Liver (tissue), 9 donors: ENCODE data around the gene KIF26B. TPM values are rescaled to one million over a fixed set of nuclear protein-coding genes. Genes with fewer than 3 reads are reported as not detected.

Source experiments
- DNase-seq: peaks from one replicate; pipeline ENCODE4 v3.0.0-alpha.2; 2017; ENCODE audit warnings: low spot score
- H3K27ac ChIP-seq, 2 donors: one replicate each; pipeline ENCODE4 v1.7.0; 2013; ENCODE audit warnings: inconsistent platforms in 2 of 2, low read length in 2 of 2, control low read depth in 1 of 2, low read depth in 1 of 2, mild to moderate bottlenecking in 1 of 2
- H3K27me3 ChIP-seq, 4 donors: one replicate each; pipeline versions ENCODE4 v1.6.1 to v1.7.0; 2013; ENCODE audit warnings: low read length in 3 of 4, inconsistent platforms in 1 of 4, mild to moderate bottlenecking in 1 of 4, moderate library complexity in 1 of 4; ENCODE audit not compliant: control insufficient read depth in 4 of 4, insufficient read depth in 4 of 4
- H3K36me3 ChIP-seq, 4 donors: one replicate each; pipeline versions ENCODE4 v1.6.1 to v1.7.0; 2013; ENCODE audit warnings: low read length in 3 of 4, mild to moderate bottlenecking in 3 of 4, low read depth in 1 of 4, moderate library complexity in 1 of 4; ENCODE audit not compliant: control insufficient read depth in 4 of 4, insufficient read depth in 3 of 4
- H3K4me1 ChIP-seq, 4 donors: one replicate each; pipeline versions ENCODE4 v1.6.1 to v1.7.0; 2013; ENCODE audit warnings: low read length in 3 of 4, mild to moderate bottlenecking in 3 of 4, moderate library complexity in 1 of 4; ENCODE audit not compliant: control insufficient read depth in 4 of 4, insufficient read depth in 4 of 4
- H3K4me3 ChIP-seq, 3 donors: one replicate each; pipeline versions ENCODE4 v1.6.1 to v1.7.0; 2013; ENCODE audit warnings: low read length in 3 of 3, control low read depth in 1 of 3, low read depth in 1 of 3, mild to moderate bottlenecking in 1 of 3
- H3K9ac ChIP-seq, 2 donors: one replicate each; pipeline ENCODE4 v1.7.0; 2013; ENCODE audit warnings: low read length in 2 of 2, mild to moderate bottlenecking in 2 of 2, moderate library complexity in 2 of 2, control low read depth in 1 of 2, low read depth in 1 of 2
- H3K9me3 ChIP-seq, 4 donors: one replicate each; pipeline versions ENCODE4 v1.6.1 to v1.7.0; 2013; ENCODE audit warnings: low read length in 3 of 4; ENCODE audit not compliant: control insufficient read depth in 4 of 4
- CTCF ChIP-seq: fragments of 150-350 bp; IDR thresholded peaks from 2 replicates; pipeline ENCODE4 v1.5.1; 2017; ENCODE audit warnings: improper control_type of control experiment, low read depth, low read length; ENCODE audit not compliant: missing input control
- EGR1 ChIP-seq, 2 donors: IDR thresholded peaks; 2 replicates each; pipeline ENCODE4 v1.6.1; 2016 to 2018; ENCODE audit warnings: antibody characterized with exemption in 2 of 2, low read depth in 2 of 2
- FOXA1 ChIP-seq: IDR thresholded peaks from 2 replicates; pipeline ENCODE4 v1.6.1; 2016; ENCODE audit warnings: antibody characterized with exemption
- HNF4A ChIP-seq, 2 donors: conservative IDR thresholded peaks; 2 replicates each; pipeline ENCODE4 v1.6.1; 2016; ENCODE audit warnings: antibody characterized with exemption in 2 of 2, mild to moderate bottlenecking in 2 of 2
- HNF4G ChIP-seq: IDR thresholded peaks from 2 replicates; pipeline ENCODE4 v1.6.1; 2016; ENCODE audit warnings: antibody characterized with exemption
- JUND ChIP-seq, 2 donors: IDR thresholded peaks; 2 replicates each; pipeline ENCODE4 v1.6.1; 2016; ENCODE audit warnings: antibody characterized with exemption in 2 of 2
- MAX ChIP-seq: IDR thresholded peaks from 2 replicates; pipeline ENCODE4 v1.6.1; 2016; ENCODE audit warnings: antibody characterized with exemption
- NR2F2 ChIP-seq: IDR thresholded peaks from 2 replicates; pipeline ENCODE4 v1.6.1; 2016; ENCODE audit warnings: antibody characterized with exemption
- RAD21 ChIP-seq, 2 donors: IDR thresholded peaks; 2 replicates each; pipeline ENCODE4 v1.6.1; 2016; ENCODE audit warnings: antibody characterized with exemption in 2 of 2, mild to moderate bottlenecking in 2 of 2
- REST ChIP-seq: IDR thresholded peaks from 2 replicates; pipeline ENCODE4 v1.6.1; 2016; ENCODE audit warnings: antibody characterized with exemption, mild to moderate bottlenecking
- RXRA ChIP-seq, 2 donors: IDR thresholded peaks; 2 replicates each; pipeline ENCODE4 v1.6.1; 2017 to 2018; ENCODE audit warnings: antibody characterized with exemption in 2 of 2, mild to moderate bottlenecking in 1 of 2
- SP1 ChIP-seq: IDR thresholded peaks from 2 replicates; pipeline ENCODE4 v1.6.1; 2018; ENCODE audit warnings: antibody characterized with exemption, mild to moderate bottlenecking
- TAF1 ChIP-seq: conservative IDR thresholded peaks from 2 replicates; pipeline ENCODE4 v1.6.1; 2016; ENCODE audit warnings: antibody characterized with exemption, mild to moderate bottlenecking
- YY1 ChIP-seq: IDR thresholded peaks from 2 replicates; pipeline ENCODE4 v1.6.1; 2016; ENCODE audit warnings: antibody characterized with exemption, mild to moderate bottlenecking
- WGBS: extraction: QIAGEN DNeasy Blood & Tissue Kit; methylation state at CpG from one replicate; pipeline ENCODE4 v1.1.7; 2013; 5-methylcytosine and 5-hydroxymethylcytosine counted together
- polyA plus RNA-seq, 2 donors: library from polyadenylated mRNA; stranded (reverse) in 1 of 2; unstranded in 1 of 2; fragments of 200-250 nt in 1 of 2; fragments of >200 nt in 1 of 2; fragmentation: Nextera tagmentation in 1 of 2; extraction: Ambion mirVana in 1 of 2; gene quantifications; one replicate each; pipeline versions ENCODE4 v1.2.1 to v1.2.3, GENCODE V29; 2013 to 2015
- total RNA-seq, 2 donors: library from RNA; depleted of rRNA; stranded (reverse); fragments of >200 nt; gene quantifications; one replicate each; pipeline ENCODE4 v1.2.3, GENCODE V29; 2014
- donor health status: healthy.
- donor health status: healthy.
- donor health status: healthy.
- donor health status: healthy.
- donor health status: healthy.

Gene KIF26B
- total and polyA plus RNA-seq, 4 donors, result 0.10 to 1.7 (median 0.34) TPM

DNA sequence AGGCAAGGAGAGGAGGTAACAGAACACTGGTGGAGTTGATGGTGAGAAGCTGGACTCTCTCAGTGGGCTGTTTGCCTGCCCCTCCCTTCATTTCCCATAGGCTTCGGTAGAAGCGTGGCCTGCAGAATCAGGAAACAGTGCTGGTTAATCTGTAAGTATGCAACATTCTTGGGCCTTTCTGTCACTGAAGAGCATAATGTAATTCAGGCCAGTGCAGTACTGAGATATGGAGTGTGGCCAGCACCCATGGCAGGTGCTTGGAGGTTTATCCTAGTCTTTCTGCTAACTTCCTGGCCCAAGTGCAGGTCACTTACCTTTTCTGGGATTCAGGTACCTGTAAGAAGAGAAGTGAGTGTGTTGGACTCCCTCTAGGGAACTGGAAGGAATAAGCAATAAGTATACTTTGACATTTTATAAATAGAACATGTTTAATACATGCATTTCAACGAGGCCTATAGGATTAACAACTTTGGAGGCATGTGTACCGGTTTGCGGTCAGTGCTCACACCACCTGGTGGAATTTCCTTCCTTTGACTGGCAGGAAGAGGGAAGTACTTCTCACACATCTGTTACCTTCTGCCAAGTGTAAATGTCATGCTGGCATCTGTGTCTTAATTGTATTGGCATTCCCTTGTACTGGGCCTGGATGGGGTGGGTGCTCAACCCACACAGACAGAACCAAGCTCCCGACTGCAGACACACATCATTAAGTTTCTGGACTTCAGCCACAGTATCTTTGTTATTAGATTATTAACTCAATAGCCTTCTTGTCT lies 105.5 kb downstream of the KIF26B start:
- H3K4me1 ChIP-seq, result peaks cover 0 to 12% (median 5%) of the 10 kb centered on the region in 4 donors
- no peaks in the 10 kb centered on the region for H3K9me3 ChIP-seq
- TF ChIP-seq EGR1 (IDR thresholded peaks at IDR 0.05; ENCODE audit: low read depth in 2 of 2), result no peak
- TF ChIP-seq YY1, result no peak
- TF ChIP-seq TAF1, result no peak
- TF ChIP-seq FOXA1, result no peak
- TF ChIP-seq NR2F2, result no peak
- no peak for TF ChIP-seq MAX
- TF ChIP-seq REST, result no peak
- TF ChIP-seq JUND (IDR thresholded peaks at IDR 0.05), result no peak
- no peak for TF ChIP-seq RXRA (IDR thresholded peaks at IDR 0.05)
- H3K27ac ChIP-seq, result no peak overlapping the region
- H3K27me3 ChIP-seq, result no peaks in the 10 kb centered on the region
- no peaks in the 10 kb centered on the region for H3K36me3 ChIP-seq
- WGBS, result 65% methylated on average over 6 of the region's 6 CpGs
- H3K4me3 ChIP-seq, result no peak overlapping the region
- H3K9ac ChIP-seq, result no peak overlapping the region
- DNase-seq, result no peak

- WGBS, result 90% methylated on average over 5 of the region's 5 CpGs
- no peaks in the 10 kb centered on the region for H3K27me3 ChIP-seq
Observed at GRCh38 chr1:245260883-245261282, 106.1 kb downstream of the KIF26B start.

More at GRCh38 chr1:245260883-245261282, 106.1 kb downstream of the KIF26B start:
- Histone ChIP-seq H3K4me1 (peaks cover 0 to 12% (median 5%) of the 10 kb centered on the region in 4 donors), H3K9me3 (no peaks in the 10 kb centered on the region), H3K9ac (no peak overlapping the region), H3K27ac (no peak overlapping the region), H3K4me3 (no peak overlapping the region), H3K36me3 (no peaks in the 10 kb centered on the region)
- no peak for DNase-seq
- TF ChIP-seq CTCF, result no peak
- TF ChIP-seq SP1, result no peak
- TF ChIP-seq REST, result no peak
- no peak for TF ChIP-seq HNF4G
- no peak for TF ChIP-seq HNF4A (conservative IDR thresholded peaks at IDR 0.05)
- no peak for TF ChIP-seq RAD21 (IDR thresholded peaks at IDR 0.05)
- no peak for TF ChIP-seq RXRA (IDR thresholded peaks at IDR 0.05)
- TF ChIP-seq NR2F2, result no peak
- TF ChIP-seq EGR1 (IDR thresholded peaks at IDR 0.05; ENCODE audit: low read depth in 2 of 2), result no peak
